Colon (tissue), 2 donors: ENCODE data around the gene SCART1.
"Not testable (repeated sequence)": the region's sequence is repeated elsewhere in the genome, so short reads cannot be mapped to it uniquely, and the experiment has no call there.

Experiments used
- FAIRE-seq: peaks from 2 replicates; lab custom pipeline; 2012; peaks lifted over from hg19 to GRCh38; lab: Jason Lieb, UNC
- donor health status: control.
- donor health status: control.

SCART1 gene

GRCh38 chr10:133474027-133474426 is 20.3 kb downstream of the SCART1 start:
- no peak for FAIRE-seq

- no peak for FAIRE-seq
Observed at GRCh38 chr10:133474665-133475424, 21.1 kb downstream of the SCART1 start.

GRCh38 chr10:133475425-133475734 is 21.6 kb downstream of the SCART1 start:
- FAIRE-seq: no peak

GRCh38 chr10:133475821-133476640 is 22.3 kb downstream of the SCART1 start:
- no peak for FAIRE-seq

- no peak for FAIRE-seq
Observed at GRCh38 chr10:133476641-133476990, 22.9 kb downstream of the SCART1 start.

- FAIRE-seq: no peak
Observed at GRCh38 chr10:133481086-133481643, 27.4 kb downstream of the SCART1 start.

GRCh38 chr10:133481657-133482056 is 27.9 kb downstream of the SCART1 start:
- FAIRE-seq: no peak

- no peak for FAIRE-seq
Observed at GRCh38 chr10:133484818-133485217, 31.1 kb downstream of the SCART1 start.

GRCh38 chr10:133487085-133487484 is 33.3 kb downstream of the SCART1 start:
- FAIRE-seq: no peak

GRCh38 chr10:133488354-133488753 is 34.6 kb downstream of the SCART1 start:
- no peak for FAIRE-seq

GRCh38 chr10:133489816-133490588 is 36.3 kb downstream of the SCART1 start:
- FAIRE-seq: no peak

- not testable (repeated sequence) for FAIRE-seq
Observed at GRCh38 chr10:133493562-133493961, 39.8 kb downstream of the SCART1 start.

GRCh38 chr10:133497363-133497762 is 43.6 kb downstream of the SCART1 start:
- FAIRE-seq: not testable (repeated sequence)

GRCh38 chr10:133499176-133499575 is 45.4 kb downstream of the SCART1 start:
- FAIRE-seq: not testable (repeated sequence)

- FAIRE-seq: not testable (repeated sequence)
Observed at GRCh38 chr10:133500897-133501296, 47.2 kb downstream of the SCART1 start.

- no peak for FAIRE-seq
Observed at GRCh38 chr10:133509700-133510099, 56.0 kb downstream of the SCART1 start.

- no peak for FAIRE-seq
Observed at GRCh38 chr10:133511408-133511807, 57.7 kb downstream of the SCART1 start.

- FAIRE-seq: no peak
Observed at GRCh38 chr10:133511907-133512528, 58.3 kb downstream of the SCART1 start.

- FAIRE-seq: no peak
Observed at GRCh38 chr10:133515471-133515870, 61.7 kb downstream of the SCART1 start.

- FAIRE-seq: no peak
Observed at GRCh38 chr10:133516057-133516456, 62.3 kb downstream of the SCART1 start.

- FAIRE-seq: not testable (repeated sequence)
Observed at GRCh38 chr10:133518517-133518916, 64.8 kb downstream of the SCART1 start.
